PC-3 (cell line): ENCODE measurements around the gene SPTSSB. TPM values are rescaled to one million over a fixed set of nuclear protein-coding genes. Genes with fewer than 3 reads are reported as not detected.

Experiments used
- ATAC-seq: fragments of 200-7000 bp; cut with Tn5 transposase; 2 replicates; pipeline ENCODE4 v1.9.1; 2020; ENCODE audit warnings: mild to moderate bottlenecking, moderate library complexity
- BruUV-seq: library from RNA; stranded (reverse); fragments of 400-500 nt; replicated peaks from 2 replicates; lab custom pipeline; 2021; lab: Mats Ljungman, UMichigan
- CTCF ChIA-PET: fragments of 300-600 bp; sonication (Branson Sonifier 250); formaldehyde crosslinking; loops from one replicate; lab custom pipeline; 2022; ENCODE audit warnings: antibody characterized with exemption; lab: Charles Lee
- POLR2A ChIA-PET: fragments of 300-600 bp; sonication (Branson Sonifier 250); formaldehyde crosslinking; loops from one replicate; lab custom pipeline; 2022; ENCODE audit warnings: antibody characterized with exemption; ENCODE audit not compliant: unreplicated experiment; lab: Charles Lee
- DNase-seq: peaks from one replicate; pipeline ENCODE4 v3.0.0-alpha.2; 2015
- H2AFZ ChIP-seq: fragments of 300-600 bp; sonication (generic); 2 replicates; pipeline ENCODE4 v1.6.0; 2016; ENCODE audit warnings: antibody characterized with exemption, low read length
- H3F3A ChIP-seq: fragments of 300-600 bp; sonication (generic); one replicate; pipeline ENCODE4 v1.6.0; 2017; ENCODE audit warnings: antibody characterized with exemption, low read length, control low read depth, mild to moderate bottlenecking; ENCODE audit not compliant: unreplicated experiment
- H3K27ac ChIP-seq: fragments of 300-600 bp; sonication (generic); 2 replicates; pipeline ENCODE4 v1.5.1; 2016; ENCODE audit warnings: mild to moderate bottlenecking, low read length
- H3K27me3 ChIP-seq: fragments of 300-600 bp; sonication (generic); 2 replicates; pipeline ENCODE4 v1.6.1; 2016; ENCODE audit warnings: low read length, mixed read lengths
- H3K36me3 ChIP-seq: fragments of 300-600 bp; sonication (generic); 2 replicates; pipeline ENCODE4 v1.6.1; 2016; ENCODE audit warnings: low read depth, mixed run types, low read length, mixed read lengths
- H3K4me1 ChIP-seq: fragments of 300-600 bp; sonication (generic); 2 replicates; pipeline ENCODE4 v1.5.1; 2016; ENCODE audit warnings: low read length; ENCODE audit not compliant: insufficient read depth
- H3K4me2 ChIP-seq: fragments of 300-600 bp; sonication (generic); 2 replicates; pipeline ENCODE4 v1.6.0; 2016; ENCODE audit warnings: low read length
- H3K4me3 ChIP-seq: fragments of 300-600 bp; sonication (generic); 2 replicates; pipeline ENCODE4 v1.5.1; 2016; ENCODE audit warnings: mild to moderate bottlenecking, low read length, mixed read lengths
- H3K79me2 ChIP-seq: fragments of 300-600 bp; sonication (generic); 2 replicates; pipeline ENCODE4 v1.6.1; 2017; ENCODE audit warnings: low read length, mixed read lengths
- H3K9ac ChIP-seq: fragments of 300-600 bp; sonication (generic); 2 replicates; pipeline ENCODE4 v1.6.0; 2016; ENCODE audit warnings: mild to moderate bottlenecking, low read length
- H3K9me2 ChIP-seq: fragments of 300-600 bp; sonication (generic); replicated peaks from 2 replicates; pipeline ENCODE4 v1.6.1; 2016; ENCODE audit warnings: mixed run types, low read length, mixed read lengths
- H3K9me3 ChIP-seq: fragments of 300-600 bp; sonication (generic); 2 replicates; pipeline ENCODE4 v1.6.1; 2016; ENCODE audit warnings: low read length, mixed read lengths
- H4K20me1 ChIP-seq: fragments of 300-600 bp; sonication (generic); 2 replicates; pipeline ENCODE4 v1.6.1; 2016; ENCODE audit warnings: low read length, mixed read lengths
- CTCF ChIP-seq: fragments of 300-600 bp; sonication (generic); conservative IDR thresholded peaks from 2 replicates; pipeline ENCODE4 v1.5.1; 2017; ENCODE audit warnings: antibody characterized with exemption, low read depth, mild to moderate bottlenecking, low read length
- EZH2 ChIP-seq: fragments of 300-600 bp; sonication (generic); IDR thresholded peaks from one replicate; pipeline ENCODE4 v1.6.1; 2017; ENCODE audit warnings: antibody characterized with exemption, mild to moderate bottlenecking, low read length; ENCODE audit not compliant: unreplicated experiment
- EZH2phosphoT487 ChIP-seq: fragments of 300-600 bp; sonication (generic); IDR thresholded peaks from 2 replicates; pipeline ENCODE4 v1.6.1; 2018; ENCODE audit warnings: mild to moderate bottlenecking, antibody characterized with exemption, low read length, borderline replicate concordance
- intact Hi-C: fragments of 100-400 bp; cut with micrococcal nuclease; formaldehyde crosslinking; loops from 2 replicates; pipeline ENCODE4 v1.9.0; 2023
- total RNA-seq: library from RNA; depleted of rRNA; stranded (reverse); fragments of >200 nt; gene quantifications from 2 replicates; pipeline ENCODE4 v1.2.3, GENCODE V29; 2014

The SPTSSB gene
- total RNA-seq, 1 experiment from 2014 or later: 78.0 TPM

DNA sequence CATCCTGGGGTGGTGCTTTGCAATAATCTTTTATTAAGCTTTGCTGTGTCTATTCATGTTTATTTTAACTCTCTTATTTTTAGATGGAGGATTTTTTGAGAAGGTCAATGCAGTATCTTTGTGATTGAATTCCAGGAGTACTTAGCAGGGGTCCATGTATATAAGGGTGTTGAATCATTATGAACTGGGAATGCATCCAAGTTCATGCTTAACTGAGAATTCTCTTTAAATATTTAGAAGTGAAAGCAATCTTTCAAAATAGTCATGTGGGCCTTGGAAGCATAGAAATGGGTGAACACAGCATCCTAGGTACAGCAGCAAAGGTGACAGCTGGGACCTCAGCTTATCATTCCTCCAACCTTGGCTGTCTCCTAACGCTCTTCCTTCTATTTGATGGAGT, 27.3 kb downstream of the SPTSSB start:
- Histone ChIP-seq H3K4me3 (no peak overlapping the region), H3K4me2 (no peak overlapping the region), H3K79me2 (no peaks in the 10 kb centered on the region), H3K27ac (no peak overlapping the region), H4K20me1 (no peaks in the 10 kb centered on the region), H2AFZ (no peak overlapping the region), H3K4me1 (peaks cover 9% of the 10 kb centered on the region), H3F3A (no peaks in the 10 kb centered on the region), H3K9me2 (no peaks in the 10 kb centered on the region), H3K9ac (no peak overlapping the region), H3K9me3 (no peaks in the 10 kb centered on the region), H3K27me3 (no peaks in the 10 kb centered on the region), H3K36me3 (peaks cover 21% of the 10 kb centered on the region)
- TF ChIP-seq CTCF: no peak
- no peak for TF ChIP-seq EZH2
- no peak for DNase-seq
- intact Hi-C loops: no loop called here
- BruUV-seq: no TSS peak
- ChIA-PET POLR2A (no interaction called here), CTCF (no interaction called here)
- ATAC-seq: no peak

- peaks cover 21% of the 10 kb centered on the region for H3K36me3 ChIP-seq
Observed at GRCh38 chr3:161343540-161343939, 27.8 kb downstream of the SPTSSB start.

DNA sequence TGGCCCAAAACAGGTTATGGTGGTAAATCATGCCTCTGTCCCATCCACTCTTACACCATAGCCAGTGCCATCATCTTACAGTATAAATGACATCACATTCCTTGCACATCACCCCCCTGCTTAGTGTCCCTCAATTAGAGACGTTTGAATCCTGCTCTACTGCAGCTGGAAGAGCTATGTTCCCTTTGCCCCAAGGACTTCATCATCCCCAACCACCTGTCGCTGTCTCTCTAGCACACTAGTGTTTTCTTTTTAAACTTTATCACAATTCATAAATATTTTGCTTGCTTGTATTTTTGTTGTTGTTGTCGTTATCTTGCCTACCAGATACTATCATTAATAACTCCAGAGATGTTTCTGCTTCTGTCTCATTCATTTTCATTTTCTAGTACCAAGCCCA, 28.7 kb downstream of the SPTSSB start:
- Histone ChIP-seq H2AFZ (no peak overlapping the region), H3K36me3 (peaks cover 18% of the 10 kb centered on the region), H3F3A (no peaks in the 10 kb centered on the region), H3K9me3 (no peaks in the 10 kb centered on the region), H3K9me2 (no peaks in the 10 kb centered on the region), H3K4me3 (no peak overlapping the region), H3K4me2 (no peak overlapping the region), H3K27me3 (no peaks in the 10 kb centered on the region), H4K20me1 (no peaks in the 10 kb centered on the region), H3K9ac (no peak overlapping the region), H3K4me1 (no peaks in the 10 kb centered on the region), H3K79me2 (no peaks in the 10 kb centered on the region), H3K27ac (no peak overlapping the region)
- BruUV-seq: TSS peak; percentile 1
- POLR2A ChIA-PET: no interaction called here
- no peak for TF ChIP-seq CTCF
- no peak for TF ChIP-seq EZH2
- no peak for TF ChIP-seq EZH2phosphoT487
- intact Hi-C loops: no loop called here
- no peak for ATAC-seq
- CTCF ChIA-PET: no interaction called here
- no peak for DNase-seq

More at GRCh38 chr3:161343540-161343939, 27.8 kb downstream of the SPTSSB start:
- Histone ChIP-seq H2AFZ (no peak overlapping the region), H3K27ac (no peak overlapping the region), H3K9ac (no peak overlapping the region), H3K4me1 (peaks cover 4% of the 10 kb centered on the region), H3F3A (no peaks in the 10 kb centered on the region), H3K4me3 (no peak overlapping the region), H4K20me1 (no peaks in the 10 kb centered on the region), H3K79me2 (no peaks in the 10 kb centered on the region), H3K27me3 (no peaks in the 10 kb centered on the region), H3K4me2 (no peak overlapping the region), H3K9me2 (no peaks in the 10 kb centered on the region), H3K9me3 (no peaks in the 10 kb centered on the region)
- ATAC-seq: no peak
- TF ChIP-seq EZH2phosphoT487: no peak
- TF ChIP-seq CTCF: no peak
- TF ChIP-seq EZH2: no peak
- ChIA-PET POLR2A (no interaction called here), CTCF (no interaction called here)
- intact Hi-C loops: no loop called here
- no peak for DNase-seq
- BruUV-seq: no TSS peak
